T-helper 1 cell treated with Interleukin-12 subunit alpha and Interleukin-12 subunit beta and Interleukin-4 antibody, amounts not matched to agents 30 μg/mL and 1 μg/mL, for 36 hours (primary cell): ENCODE measurements around the gene ZNF644.

ENCODE experiments used
- H3K27ac Mint-ChIP-seq: one replicate; pipeline ENCODE4 v1.8.0; 2021; ENCODE audit warnings: mild to moderate bottlenecking, mixed read lengths
- H3K27me3 Mint-ChIP-seq: one replicate; pipeline ENCODE4 v1.8.0; 2021; ENCODE audit warnings: low read depth, mixed read lengths
- H3K36me3 Mint-ChIP-seq: one replicate; pipeline ENCODE4 v1.8.0; 2021; ENCODE audit warnings: low read depth, mixed read lengths
- H3K4me1 Mint-ChIP-seq: one replicate; pipeline ENCODE4 v1.8.0; 2021; ENCODE audit warnings: low read depth, mixed read lengths
- H3K4me3 Mint-ChIP-seq: one replicate; pipeline ENCODE4 v1.8.0; 2021; ENCODE audit warnings: mild to moderate bottlenecking, moderate library complexity, mixed read lengths
- H3K9me3 Mint-ChIP-seq: one replicate; pipeline ENCODE4 v1.8.0; 2021; ENCODE audit warnings: mixed read lengths

Gene ZNF644

DNA sequence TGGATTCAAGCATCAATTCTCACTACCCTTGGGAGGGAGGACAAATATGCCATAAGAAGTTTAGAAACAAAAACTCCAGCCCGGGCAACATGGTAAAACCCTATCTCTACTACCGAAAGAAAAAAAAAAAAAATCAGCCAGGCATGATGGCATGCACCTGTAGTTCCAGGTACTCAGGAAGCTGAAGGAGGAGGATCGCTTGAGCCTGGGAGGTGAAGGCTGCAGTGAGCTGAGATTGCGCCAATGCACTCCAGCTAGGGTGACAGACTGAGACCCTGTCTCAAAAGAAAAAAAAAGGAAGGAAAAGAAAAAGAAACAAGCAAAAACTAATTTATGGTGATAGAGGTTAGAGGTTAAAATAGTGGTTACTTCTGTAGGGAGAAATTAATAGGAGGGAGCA is 9.6 kb downstream of the ZNF644 start:
- Mint-ChIP-seq H3K27ac (no peak overlapping the region), H3K27me3 (no peaks in the 10 kb centered on the region), H3K4me3 (no peak overlapping the region), H3K9me3 (no peaks in the 10 kb centered on the region), H3K4me1 (peaks cover 34% of the 10 kb centered on the region), H3K36me3 (peaks cover 9% of the 10 kb centered on the region)

DNA sequence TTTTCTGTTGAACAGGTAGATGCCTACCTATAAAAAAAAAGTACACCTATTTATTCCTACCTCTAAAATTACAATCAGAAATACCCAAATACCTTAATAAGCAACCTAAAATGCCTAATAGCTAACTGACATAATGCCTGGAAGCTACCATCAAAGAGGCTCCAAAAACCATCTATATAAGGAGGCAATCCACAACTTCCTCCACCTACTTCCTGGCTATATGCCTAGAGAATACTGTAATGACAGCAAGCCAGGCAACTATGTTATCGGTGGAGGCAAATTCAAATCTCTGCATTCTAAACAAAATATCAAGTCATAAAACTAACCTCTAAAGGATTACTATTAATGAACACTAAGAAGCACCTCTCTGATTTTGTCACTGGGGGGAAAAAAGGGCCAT is 10.1 kb downstream of the ZNF644 start:
- peaks cover 11% of the 10 kb centered on the region for H3K36me3 Mint-ChIP-seq

DNA sequence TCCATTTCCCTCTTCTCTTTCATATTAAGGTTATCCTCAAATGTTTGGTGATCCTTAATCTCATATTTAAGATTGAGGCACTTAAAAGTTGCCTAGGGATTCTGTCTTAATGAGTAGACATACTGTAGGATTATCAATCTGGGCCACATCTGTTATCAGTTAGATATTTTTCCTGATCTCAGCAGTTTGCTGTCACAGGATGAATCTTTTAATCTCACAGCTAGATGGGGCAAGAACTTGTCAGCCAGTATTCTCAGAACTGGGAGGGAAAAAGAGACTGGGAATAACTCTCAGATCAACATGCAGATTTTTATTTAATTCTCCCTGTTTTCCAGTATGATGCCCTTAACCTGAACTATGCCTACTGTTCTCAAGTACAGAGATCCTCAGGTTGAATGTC is 14.0 kb downstream of the ZNF644 start:
- no peak overlapping the region for H3K4me3 Mint-ChIP-seq
- no peaks in the 10 kb centered on the region for H3K27me3 Mint-ChIP-seq
- H3K4me1 Mint-ChIP-seq = peaks cover 42% of the 10 kb centered on the region
- H3K36me3 Mint-ChIP-seq = peaks cover 26% of the 10 kb centered on the region
- no peak overlapping the region for H3K27ac Mint-ChIP-seq
- peaks cover 6% of the 10 kb centered on the region for H3K9me3 Mint-ChIP-seq

More for the DNA sequence above, 10.1 kb downstream of the ZNF644 start:
- Mint-ChIP-seq H3K4me1 (peaks cover 36% of the 10 kb centered on the region), H3K4me3 (no peak overlapping the region), H3K27me3 (no peaks in the 10 kb centered on the region), H3K27ac (no peak overlapping the region), H3K9me3 (no peaks in the 10 kb centered on the region)

DNA sequence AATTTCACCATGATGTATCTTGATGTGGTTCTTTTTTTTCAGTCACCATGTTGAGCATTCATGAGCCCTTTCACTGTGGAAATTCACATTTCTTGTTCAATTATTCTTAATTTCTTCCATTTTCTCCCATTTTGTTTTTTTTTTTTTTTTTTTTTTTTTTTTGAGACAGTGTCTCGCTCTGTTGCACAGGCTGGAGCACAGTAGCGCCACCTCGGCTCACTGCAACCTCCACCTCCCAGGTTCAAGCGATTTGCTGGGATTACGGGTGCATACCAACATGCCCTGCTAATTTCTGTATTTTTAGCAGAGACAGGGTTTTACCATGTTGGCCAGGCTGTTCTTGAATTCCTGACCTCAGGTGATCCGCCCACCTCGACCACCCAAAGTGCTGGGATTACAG is 14.7 kb downstream of the ZNF644 start:
- no peaks in the 10 kb centered on the region for H3K27me3 Mint-ChIP-seq
- no peak overlapping the region for H3K4me3 Mint-ChIP-seq
- H3K27ac Mint-ChIP-seq = no peak overlapping the region
- peaks cover 29% of the 10 kb centered on the region for H3K36me3 Mint-ChIP-seq
- H3K4me1 Mint-ChIP-seq = peaks cover 37% of the 10 kb centered on the region
- H3K9me3 Mint-ChIP-seq = peaks cover 6% of the 10 kb centered on the region

DNA sequence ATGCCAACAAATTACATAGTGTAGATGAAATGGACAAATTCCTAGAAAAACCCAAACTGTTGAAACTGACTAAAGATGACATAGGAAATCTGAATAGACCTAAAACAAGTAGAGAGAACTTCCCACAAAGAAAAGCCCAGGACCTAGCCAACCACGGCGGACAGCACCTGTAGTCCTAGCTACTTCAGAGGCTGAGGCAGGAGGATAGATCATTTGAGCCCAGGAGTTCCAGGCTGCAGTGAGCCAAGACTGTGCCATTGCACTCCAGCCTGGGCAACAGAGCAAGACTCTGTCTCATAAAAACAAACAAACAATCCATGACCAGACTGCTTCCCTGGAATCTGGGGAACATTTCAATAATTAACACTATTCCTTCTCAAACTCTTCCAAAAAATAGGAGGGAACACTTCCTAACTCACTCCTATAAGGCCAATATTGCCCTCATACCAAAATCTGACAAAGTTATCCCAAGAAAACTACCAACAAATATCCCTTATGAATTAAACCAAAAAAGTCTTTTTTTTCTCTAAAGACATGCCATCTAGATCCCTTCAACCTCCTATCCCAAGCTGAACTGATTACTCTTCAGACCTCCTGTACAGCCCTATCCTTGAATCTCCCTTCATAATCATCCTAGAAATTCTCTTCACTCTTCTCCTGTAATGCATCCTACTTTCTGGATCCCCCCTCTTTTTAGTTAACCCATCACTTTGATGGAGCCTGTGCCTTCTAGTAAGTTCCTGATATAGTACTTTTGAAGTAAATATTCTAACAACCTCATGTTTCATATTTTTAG is 15.5 kb downstream of the ZNF644 start:
- H3K4me1 Mint-ChIP-seq = peaks cover 33% of the 10 kb centered on the region
- no peaks in the 10 kb centered on the region for H3K27me3 Mint-ChIP-seq
- peaks cover 6% of the 10 kb centered on the region for H3K9me3 Mint-ChIP-seq
- no peak overlapping the region for H3K4me3 Mint-ChIP-seq
- H3K27ac Mint-ChIP-seq = no peak overlapping the region
- peaks cover 36% of the 10 kb centered on the region for H3K36me3 Mint-ChIP-seq

DNA sequence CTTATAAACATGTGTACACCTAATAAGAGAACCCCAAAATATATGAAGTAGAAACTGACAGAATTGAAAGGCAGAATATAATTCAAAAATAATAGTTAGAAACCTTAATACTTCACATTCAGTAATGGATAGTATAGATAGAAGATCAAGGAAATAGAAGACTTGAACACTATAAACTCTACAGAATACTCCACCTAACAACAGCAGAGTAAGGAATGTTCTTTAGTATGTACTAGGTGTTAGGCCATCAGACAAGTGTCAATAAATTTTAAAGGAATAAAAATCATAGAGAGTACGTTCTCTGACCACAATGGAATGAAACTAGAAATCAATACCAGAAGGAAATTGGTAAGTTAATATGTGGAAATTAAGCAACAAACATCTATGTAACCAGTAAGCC is 16.6 kb downstream of the ZNF644 start:
- H3K9me3 Mint-ChIP-seq = peaks cover 11% of the 10 kb centered on the region
- no peaks in the 10 kb centered on the region for H3K27me3 Mint-ChIP-seq
- peaks cover 38% of the 10 kb centered on the region for H3K36me3 Mint-ChIP-seq
- peaks cover 35% of the 10 kb centered on the region for H3K4me1 Mint-ChIP-seq
- no peak overlapping the region for H3K4me3 Mint-ChIP-seq
- H3K27ac Mint-ChIP-seq = no peak overlapping the region

DNA sequence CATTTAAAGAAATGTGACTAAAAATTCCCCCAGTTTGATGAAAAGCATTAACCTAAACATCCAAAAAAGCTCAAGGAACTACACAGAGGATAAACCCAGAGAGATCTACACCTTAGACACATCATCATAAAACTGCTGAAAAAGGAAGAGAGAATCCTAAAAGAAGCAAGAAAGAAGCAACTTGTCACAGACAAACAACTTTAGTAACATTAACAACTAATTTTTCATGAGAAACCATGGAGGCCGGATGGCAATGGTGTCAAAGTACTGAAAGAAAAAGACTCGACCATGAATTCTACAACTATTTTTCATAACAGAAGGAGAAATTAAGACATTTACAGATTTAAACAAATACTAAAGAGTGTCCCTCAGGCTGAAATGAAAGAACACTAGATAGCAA is 17.7 kb downstream of the ZNF644 start:
- H3K27ac Mint-ChIP-seq = no peak overlapping the region

DNA sequence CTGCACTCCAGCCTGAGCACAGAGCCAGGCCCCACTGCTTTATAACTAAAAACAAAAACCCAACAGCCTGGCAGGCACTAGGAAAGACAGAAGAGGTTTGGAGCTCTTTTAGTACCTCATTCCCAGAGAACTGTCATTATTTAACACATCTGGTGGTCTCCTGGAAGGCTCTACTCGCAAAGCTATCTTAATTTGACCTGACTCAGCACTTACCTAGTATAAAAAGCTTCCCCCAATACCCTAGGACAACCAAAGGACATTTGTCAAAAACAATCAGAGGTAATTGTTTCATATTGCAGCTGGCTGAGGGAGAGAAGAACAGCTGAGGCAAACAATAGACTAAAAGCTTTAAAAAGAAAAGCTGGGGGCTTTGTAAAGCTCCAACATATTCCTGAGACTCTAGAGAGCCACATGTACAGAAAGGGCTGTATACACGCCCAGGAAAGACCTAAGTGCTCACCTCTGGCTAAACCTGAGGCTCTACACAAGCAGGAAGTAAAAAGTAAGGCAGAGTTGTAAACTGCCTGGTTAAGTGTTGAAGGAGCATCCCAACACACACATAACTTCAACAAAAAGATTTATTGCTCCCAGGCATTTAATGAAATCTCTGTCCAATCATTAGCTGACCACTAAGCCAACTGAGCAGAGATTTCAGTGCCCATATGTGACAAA is 25.0 kb downstream of the ZNF644 start:
- Mint-ChIP-seq H3K9me3 (peaks cover 29% of the 10 kb centered on the region), H3K36me3 (peaks cover 51% of the 10 kb centered on the region), H3K27ac (no peak overlapping the region), H3K27me3 (no peaks in the 10 kb centered on the region), H3K4me3 (no peak overlapping the region), H3K4me1 (peaks cover 30% of the 10 kb centered on the region)

More for the DNA sequence above, 17.7 kb downstream of the ZNF644 start:
- H3K27me3 Mint-ChIP-seq = no peaks in the 10 kb centered on the region
- H3K4me3 Mint-ChIP-seq = no peak overlapping the region
- H3K9me3 Mint-ChIP-seq = peaks cover 15% of the 10 kb centered on the region
- peaks cover 36% of the 10 kb centered on the region for H3K4me1 Mint-ChIP-seq
- H3K36me3 Mint-ChIP-seq = peaks cover 44% of the 10 kb centered on the region

DNA sequence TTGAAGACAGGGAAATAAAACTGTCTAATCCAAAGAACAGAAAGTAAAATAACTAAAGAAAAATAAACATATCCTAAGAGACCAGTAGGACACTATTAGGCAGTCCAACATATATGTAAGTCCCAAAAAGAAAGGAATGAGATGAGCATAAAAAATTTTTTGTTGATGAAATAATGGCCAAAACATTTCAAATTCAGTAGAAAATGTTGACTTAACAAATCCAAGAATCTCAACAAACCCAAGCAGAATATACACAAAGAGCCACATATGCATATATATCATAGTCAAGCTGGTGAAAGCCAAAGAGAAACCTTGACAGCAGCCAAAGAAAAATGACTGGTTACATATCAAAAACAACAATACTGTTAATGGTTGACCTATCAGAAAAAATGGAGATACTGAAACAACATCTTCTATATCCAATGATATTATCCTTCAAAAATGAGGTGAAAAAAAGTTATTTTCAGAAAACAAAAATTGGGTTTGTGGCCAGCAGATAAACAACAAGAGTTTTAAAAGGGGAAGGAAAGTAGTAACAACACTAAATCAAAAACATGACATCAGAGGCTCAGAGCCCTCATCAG is 26.4 kb downstream of the ZNF644 start:
- H3K4me3 Mint-ChIP-seq = no peak overlapping the region
- no peak overlapping the region for H3K27ac Mint-ChIP-seq
- peaks cover 34% of the 10 kb centered on the region for H3K9me3 Mint-ChIP-seq
- H3K27me3 Mint-ChIP-seq = no peaks in the 10 kb centered on the region
- peaks cover 29% of the 10 kb centered on the region for H3K4me1 Mint-ChIP-seq
- H3K36me3 Mint-ChIP-seq = peaks cover 51% of the 10 kb centered on the region

DNA sequence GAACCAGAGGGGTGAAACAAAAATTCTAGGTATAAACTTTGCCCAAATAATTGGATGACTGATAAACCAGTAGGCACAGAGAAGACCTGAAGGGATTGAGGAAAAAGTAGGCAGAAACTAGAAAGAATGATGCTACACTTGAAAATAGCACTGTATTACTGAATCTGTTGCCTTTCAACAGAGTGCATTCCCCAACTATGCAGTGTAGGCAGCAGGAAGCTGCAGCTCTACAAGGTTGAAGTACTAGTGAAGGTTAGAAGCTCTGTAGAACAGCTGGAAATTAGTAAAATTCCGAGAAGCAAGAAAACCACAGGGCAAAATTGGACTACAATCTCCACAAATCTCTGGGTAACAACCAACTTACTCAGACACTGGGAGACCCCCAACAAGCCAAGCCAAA is 27.4 kb downstream of the ZNF644 start:
- H3K36me3 Mint-ChIP-seq = peaks cover 48% of the 10 kb centered on the region
- H3K27ac Mint-ChIP-seq = no peak overlapping the region

DNA sequence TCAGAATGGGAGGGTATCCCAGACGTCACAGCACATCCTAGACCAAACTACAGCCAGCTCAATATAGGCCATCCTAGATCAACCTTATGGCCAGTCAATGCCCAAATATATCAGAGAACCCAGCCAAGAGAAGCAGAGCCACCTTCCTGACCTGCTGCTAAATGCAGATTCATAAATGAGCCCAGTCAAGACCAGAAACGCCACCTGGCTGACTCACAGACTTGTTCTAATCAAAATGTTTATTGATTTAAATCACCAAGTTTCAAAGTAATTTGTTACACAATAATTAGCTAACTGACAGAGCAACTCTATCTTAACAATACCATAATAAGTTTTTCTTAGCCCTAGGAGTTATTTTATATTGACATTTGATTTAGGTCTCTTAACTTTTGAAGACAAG is 28.6 kb downstream of the ZNF644 start:
- Mint-ChIP-seq H3K4me1 (peaks cover 24% of the 10 kb centered on the region), H3K9me3 (peaks cover 41% of the 10 kb centered on the region), H3K36me3 (peaks cover 56% of the 10 kb centered on the region), H3K27ac (no peak overlapping the region), H3K27me3 (no peaks in the 10 kb centered on the region), H3K4me3 (no peak overlapping the region)

More for the DNA sequence above, 27.4 kb downstream of the ZNF644 start:
- Mint-ChIP-seq H3K9me3 (peaks cover 35% of the 10 kb centered on the region), H3K4me1 (peaks cover 28% of the 10 kb centered on the region), H3K27me3 (no peaks in the 10 kb centered on the region), H3K4me3 (no peak overlapping the region)

DNA sequence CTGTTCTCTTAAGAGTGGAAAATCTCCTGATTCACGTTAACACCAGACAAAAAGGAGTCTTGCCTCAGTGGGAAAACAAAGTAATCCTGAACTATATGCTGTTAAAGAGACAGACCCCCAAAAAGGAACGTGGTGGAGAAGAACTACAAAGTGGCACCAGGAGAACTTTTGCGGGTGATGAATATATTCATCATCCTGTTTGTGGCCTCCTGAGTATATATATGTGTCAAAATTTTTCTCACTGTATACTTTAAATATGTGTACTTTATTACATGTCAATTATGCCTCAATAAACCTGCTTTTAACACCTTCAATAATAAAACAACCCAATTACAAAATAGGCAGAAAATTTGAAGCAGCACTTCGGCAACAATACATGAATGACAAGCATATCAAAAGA is 31.1 kb downstream of the ZNF644 start:
- H3K4me1 Mint-ChIP-seq = peaks cover 31% of the 10 kb centered on the region
- H3K9me3 Mint-ChIP-seq = peaks cover 51% of the 10 kb centered on the region
- no peaks in the 10 kb centered on the region for H3K27me3 Mint-ChIP-seq
- no peak overlapping the region for H3K4me3 Mint-ChIP-seq
- H3K27ac Mint-ChIP-seq = no peak overlapping the region
- peaks cover 62% of the 10 kb centered on the region for H3K36me3 Mint-ChIP-seq

DNA sequence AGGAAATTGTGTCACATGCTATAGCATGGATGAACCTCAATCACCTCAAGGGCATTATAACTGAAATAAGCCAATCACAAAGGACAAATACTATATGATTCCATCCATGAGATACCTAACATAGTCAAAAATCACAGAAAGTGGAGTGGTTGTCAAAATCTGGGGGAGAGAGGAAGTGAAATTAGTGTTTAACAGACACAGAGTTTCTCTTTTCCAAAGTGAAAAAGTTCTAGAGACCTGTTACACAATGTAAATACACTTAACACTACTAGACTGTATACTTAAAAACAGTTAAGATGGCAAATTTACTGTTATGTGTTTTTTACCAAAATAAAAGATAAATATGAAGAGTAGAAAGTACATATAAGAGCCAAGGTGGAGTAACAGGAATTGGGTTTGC is 31.8 kb downstream of the ZNF644 start:
- Mint-ChIP-seq H3K27me3 (no peaks in the 10 kb centered on the region), H3K4me1 (peaks cover 26% of the 10 kb centered on the region), H3K4me3 (no peak overlapping the region), H3K27ac (no peak overlapping the region), H3K9me3 (peaks cover 45% of the 10 kb centered on the region), H3K36me3 (peaks cover 55% of the 10 kb centered on the region)

DNA sequence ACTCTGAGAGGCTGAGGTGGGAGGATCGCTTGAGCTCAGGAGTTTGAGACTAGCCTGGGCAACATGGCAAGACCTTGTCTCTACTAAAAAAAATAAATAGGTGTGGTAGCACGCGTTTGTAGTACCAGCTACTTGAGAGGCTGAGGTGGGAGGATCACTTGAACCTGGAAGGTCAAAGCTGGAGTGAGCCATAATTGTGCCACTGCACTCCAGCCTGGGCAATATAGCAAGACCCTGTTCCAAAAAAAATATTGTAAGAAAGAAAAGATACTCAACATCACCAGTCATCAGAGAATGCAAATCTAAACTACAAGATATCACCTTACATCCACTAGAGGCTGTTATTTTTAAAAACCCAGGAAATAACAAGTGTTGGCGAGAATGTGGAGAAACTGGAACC is 32.5 kb downstream of the ZNF644 start:
- Mint-ChIP-seq H3K4me1 (peaks cover 21% of the 10 kb centered on the region), H3K27ac (no peak overlapping the region), H3K4me3 (no peak overlapping the region)

DNA sequence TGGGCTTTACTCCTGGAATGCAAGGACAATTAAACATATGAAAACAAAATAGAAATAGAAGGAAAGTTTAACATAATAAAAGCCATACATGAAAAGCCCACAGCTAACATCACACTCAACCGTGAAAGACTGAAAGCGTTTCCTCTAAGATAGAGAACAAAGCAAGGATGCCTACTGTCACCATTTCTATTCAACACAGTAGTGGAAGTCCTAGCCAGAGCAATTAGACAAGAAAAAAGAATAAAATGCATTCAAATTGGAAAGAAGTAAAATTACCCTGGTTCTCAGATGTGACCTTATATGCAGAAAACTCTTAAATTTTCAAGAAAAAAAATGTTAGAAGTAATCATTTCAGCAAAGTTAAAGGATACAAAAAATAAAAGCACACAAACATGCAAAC is 34.0 kb downstream of the ZNF644 start:
- H3K4me3 Mint-ChIP-seq = no peak overlapping the region
- H3K27ac Mint-ChIP-seq = no peak overlapping the region
- H3K27me3 Mint-ChIP-seq = no peaks in the 10 kb centered on the region
- H3K36me3 Mint-ChIP-seq = peaks cover 46% of the 10 kb centered on the region
- H3K4me1 Mint-ChIP-seq = peaks cover 21% of the 10 kb centered on the region
- peaks cover 39% of the 10 kb centered on the region for H3K9me3 Mint-ChIP-seq

More for the DNA sequence above, 32.5 kb downstream of the ZNF644 start:
- Mint-ChIP-seq H3K27me3 (no peaks in the 10 kb centered on the region), H3K36me3 (peaks cover 49% of the 10 kb centered on the region), H3K9me3 (peaks cover 39% of the 10 kb centered on the region)
